AG04450 (cell line): ENCODE measurements around the gene NAMPT. TPM values are rescaled to one million over a fixed set of nuclear protein-coding genes. Genes with fewer than 3 reads are reported as not detected.

Experiments used
- CTCF ChIA-PET: fragments of 300-600, 350-600 bp; formaldehyde crosslinking; extraction: SDS; loops from one replicate; lab custom pipeline; 2022; ENCODE audit warnings: antibody characterized with exemption, inconsistent platforms; lab: Charles Lee
- POLR2A ChIA-PET: fragments of 350-600 bp; formaldehyde crosslinking; extraction: SDS; loops from one replicate; lab custom pipeline; 2021; ENCODE audit warnings: antibody characterized with exemption, inconsistent platforms; lab: Yijun Ruan, JAX
- DNase-seq: peaks from one replicate; pipeline ENCODE4 v3.0.0-alpha.2; 2011; ENCODE audit warnings: low read depth, low spot score
- H3K27ac ChIP-seq: one replicate; pipeline ENCODE4 v1.5.1; 2012; ENCODE audit warnings: low read depth, low read length, control low read depth
- H3K27me3 ChIP-seq: one replicate; pipeline ENCODE4 v1.6.0; 2012; ENCODE audit warnings: low read length; ENCODE audit not compliant: control insufficient read depth, insufficient read depth
- H3K4me3 ChIP-seq: 2 replicates; pipeline ENCODE4 v1.5.1; 2011; ENCODE audit warnings: mild to moderate bottlenecking, low read depth, low read length, control low read depth
- H3K9me3 ChIP-seq: 2 replicates; pipeline ENCODE4 v1.5.1; 2012; ENCODE audit warnings: low read length; ENCODE audit not compliant: control insufficient read depth, insufficient read depth
- CTCF ChIP-seq: IDR thresholded peaks from 2 replicates; pipeline ENCODE4 v1.5.1; 2011; ENCODE audit warnings: low read depth, low read length, control low read depth, inconsistent platforms
- polyA minus RNA-seq: library from RNA; depleted of rRNA, polyadenylated mRNA; stranded (reverse); fragments of >200 nt; gene quantifications from 2 replicates; pipeline ENCODE4 v1.2.3, GENCODE V29; 2011; rRNA and poly(A)+ RNA removed
- polyA plus RNA-seq: library from polyadenylated mRNA; depleted of rRNA; stranded (reverse); fragments of >200 nt; gene quantifications from 2 replicates; pipeline ENCODE4 v1.2.3, GENCODE V29; 2011; rRNA removed

The NAMPT gene
- polyA plus RNA-seq (27.6 and 37.4 TPM in 2 replicates), polyA minus RNA-seq (34.2 and 34.9 TPM in 2 replicates)

DNA sequence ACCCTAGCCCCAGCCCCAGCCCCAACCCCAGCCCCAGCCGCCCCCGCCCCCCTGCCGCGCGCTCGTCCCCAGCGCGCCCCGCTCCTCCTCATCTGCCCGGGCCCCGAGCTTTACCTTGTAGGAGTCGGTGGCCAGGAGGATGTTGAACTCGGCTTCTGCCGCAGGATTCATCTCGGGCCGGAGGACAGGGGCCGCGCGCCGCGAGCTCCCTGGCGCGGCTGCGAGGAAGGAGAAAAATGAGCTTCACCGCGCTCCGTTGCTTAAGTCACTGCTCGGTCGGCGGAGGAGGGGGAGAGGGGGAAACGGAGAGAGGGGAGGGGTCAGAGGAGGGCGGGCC, at the start of gene NAMPT:
TSS of gene NAMPT (minus strand) at position 270 of the 337 bp plus-strand sequence. CDS start at position 171, 99 bp downstream.
- DNase-seq, result no peak
- Histone ChIP-seq H3K27me3 (no peaks in the 10 kb centered on the region), H3K4me3 (peak within 1 kb of the TSS; percentile 83), H3K27ac (peak within 1 kb of the TSS; percentile 99), H3K9me3 (no peaks in the 10 kb centered on the region)
- POLR2A ChIA-PET, result interaction anchor here (0.7 to 1.8 kb wide), 17 partner anchors 14 to 884 kb away, joined by 3 to 7 read pairs (median 4); partner anchors contain the start of gene HBP1
- CTCF ChIA-PET, result interaction anchor here (0.9 to 1.3 kb wide), 4 partner anchors 27 to 376 kb away, joined by 3 to 6 read pairs (median 4); partner anchors contain the start of gene CCDC71L
- no peak for TF ChIP-seq CTCF

DNA sequence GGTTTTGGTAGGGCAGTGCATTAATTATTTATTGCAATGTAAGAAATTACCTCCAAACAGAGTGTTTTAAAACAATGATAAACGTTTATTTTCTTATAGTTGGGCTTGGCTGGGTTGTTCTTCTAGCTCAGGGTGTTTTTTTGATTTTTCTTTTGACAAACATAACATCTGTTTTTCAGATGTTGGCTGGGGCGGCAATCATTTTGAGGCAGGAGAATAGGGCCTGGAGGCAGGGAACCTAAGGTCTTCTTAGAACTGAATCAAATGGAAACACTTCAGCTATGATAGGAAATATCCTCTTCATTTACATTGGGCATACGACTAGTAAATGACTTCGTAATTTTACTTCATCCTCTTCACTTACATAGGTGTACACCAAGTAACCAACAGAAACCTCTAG, 47.4 kb upstream of the NAMPT start:
- H3K9me3 ChIP-seq, result no peaks in the 10 kb centered on the region
- no peak overlapping the region for H3K4me3 ChIP-seq
- ChIA-PET CTCF (no interaction called here), POLR2A (no interaction called here)
- no peaks in the 10 kb centered on the region for H3K27me3 ChIP-seq
- no peak for TF ChIP-seq CTCF
- no peak overlapping the region for H3K27ac ChIP-seq
- DNase-seq, result no peak

GRCh38 chr7:106331441-106332175, 46.8 kb upstream of the NAMPT start:
- no peaks in the 10 kb centered on the region for H3K27me3 ChIP-seq
- ChIA-PET CTCF (no interaction called here), POLR2A (no interaction called here)
- H3K9me3 ChIP-seq, result no peaks in the 10 kb centered on the region
- H3K27ac ChIP-seq, result peak overlapping the region; percentile 11
- H3K4me3 ChIP-seq, result no peak overlapping the region
- no peak for DNase-seq
- TF ChIP-seq CTCF, result no peak

- TF ChIP-seq CTCF, result no peak
- ChIA-PET CTCF (no interaction called here), POLR2A (interaction anchor here (1.0 kb wide), 1 partner anchor 45 kb away, joined by 4 read pairs; the partner anchor contains the start of gene NAMPT)
- H3K27ac ChIP-seq, result no peak overlapping the region
- no peaks in the 10 kb centered on the region for H3K27me3 ChIP-seq
- H3K9me3 ChIP-seq, result no peaks in the 10 kb centered on the region
- no peak overlapping the region for H3K4me3 ChIP-seq
- no peak for DNase-seq
Measured at GRCh38 chr7:106329971-106330733, 45.4 kb upstream of the NAMPT start.
